Measurements from ENCODE around the gene E2F1. TPM values are rescaled to one million over a fixed set of nuclear protein-coding genes. Genes with fewer than 3 reads are reported as not detected.

E2F1 gene
- total RNA-seq, 3 donors from 2014 or later: 57.5 to 60.2 (median 57.6) TPM

Other genes with a start within 250 kb of the E2F1 start
- gene SNTA1, start 242.6 kb downstream of the E2F1 start, total RNA-seq: 1 to 10 TPM; 1.2 to 2.7 (median 2.4) TPM
- gene CBFA2T2, start 196.3 kb downstream of the E2F1 start, total RNA-seq: 1 to 10 TPM; 6.6 to 7.9 (median 7.5) TPM
- under 1 TPM; 0.11 to 0.38 (median 0.20) TPM for gene C20orf144, start 24.1 kb downstream of the E2F1 start, total RNA-seq
- gene ACTL10, start 19.4 kb downstream of the E2F1 start, total RNA-seq: 1 to 10 TPM; 5.0 to 7.6 (median 6.9) TPM
- 10 to 100 TPM in 1 of 3 donors, 1 to 10 TPM in 2; 8.0 to 11.8 (median 9.7) TPM for gene NECAB3, start 12.0 kb downstream of the E2F1 start, total RNA-seq
- 1 to 10 TPM; 4.2 to 4.9 (median 4.4) TPM for gene PXMP4, start 33.9 kb upstream of the E2F1 start, total RNA-seq
- 1 to 10 TPM; 4.8 to 6.0 (median 5.2) TPM for gene ZNF341, start 45.6 kb upstream of the E2F1 start, total RNA-seq
- 10 to 100 TPM; 71.1 to 80.0 (median 71.7) TPM for gene CHMP4B, start 125.0 kb upstream of the E2F1 start, total RNA-seq

All from activated T-cell treated with anti-CD3 and anti-CD28 coated beads, Interleukin-2, amount 50 U/mL, for 4 hours (primary cell).